ENCODE measurements around the gene SPDYA. TPM values are rescaled to one million over a fixed set of nuclear protein-coding genes. Genes with fewer than 3 reads are reported as not detected.

Gene SPDYA
- total RNA-seq (under 1 TPM; 0.16 to 0.46 (median 0.28) TPM), polyA plus RNA-seq (under 1 TPM; 0.07 to 0.15 TPM)
- long read RNA-seq, donor 1, partial matches to known transcripts: 0 of 6 reads
- long read RNA-seq, donor 1, other reads (novel, unspliced or antisense): 6 of 6 reads
- long read RNA-seq, donor 2, partial matches to known transcripts: 0 of 20 reads
- long read RNA-seq, donor 2, other reads (novel, unspliced or antisense): 20 of 20 reads
- long read RNA-seq, donor 3: 0 reads

- DNase-seq (peak; percentile 57 to 76), ATAC-seq (peak; percentile 90 to 96 (median 94))
- Histone ChIP-seq H3K27me3 (peaks cover 0 to 6% (median 0%) of the 10 kb centered on the region in 7 donors), H3K9me3 (no peaks in the 10 kb centered on the region), H3K4me3 (peak within 1 kb of the TSS; percentile 22 to 64 (median 58)), H3K27ac (no peak within 1 kb of the TSS), H3K4me1 (peaks cover 0 to 21% (median 12%) of the 10 kb centered on the region in 9 donors), H3K36me3 (peaks cover 0 to 18% (median 5%) of the 10 kb centered on the region in 9 donors)
- intact Hi-C loops (cut with DNase I): loop anchor here in 2 of 10 donors (10.0 kb wide), 2 partner anchors 216 to 246 kb away; no protein-coding TSS in a partner anchor
- peak in 3 of 9 donors; percentile 16 to 22 (median 19) for TF ChIP-seq CTCF (IDR thresholded peaks at IDR 0.05)
- 2 to 3% methylated on average over 87 to 97 of the region's 97 CpGs for WGBS, 2 donors
These were observed at the start of gene SPDYA for GRCh38 chr2:28810384-28811285. TSS of gene SPDYA (plus strand) at chr2:28810834. CDS start at chr2:28816015, 5,181 bp downstream.

- DNase-seq (no peak), ATAC-seq (no peak)
- Histone ChIP-seq H3K27ac (no peak overlapping the region), H3K4me3 (no peak overlapping the region), H3K36me3 (peaks cover 0 to 32% (median 0%) of the 10 kb centered on the region in 9 donors), H3K27me3 (no peaks in the 10 kb centered on the region), H3K9me3 (no peaks in the 10 kb centered on the region), H3K4me1 (peaks cover 2 to 93% (median 82%) of the 10 kb centered on the region in 9 donors)
- no peak for TF ChIP-seq CTCF (IDR thresholded peaks at IDR 0.05)
- 70 to 71% methylated on average over 3 of the region's 3 CpGs for WGBS, 2 donors
- intact Hi-C loops (cut with DNase I): no loop called here
These were observed 49.2 kb upstream of the SPDYA start for GRCh38 chr2:28761420-28761819.

DNA sequence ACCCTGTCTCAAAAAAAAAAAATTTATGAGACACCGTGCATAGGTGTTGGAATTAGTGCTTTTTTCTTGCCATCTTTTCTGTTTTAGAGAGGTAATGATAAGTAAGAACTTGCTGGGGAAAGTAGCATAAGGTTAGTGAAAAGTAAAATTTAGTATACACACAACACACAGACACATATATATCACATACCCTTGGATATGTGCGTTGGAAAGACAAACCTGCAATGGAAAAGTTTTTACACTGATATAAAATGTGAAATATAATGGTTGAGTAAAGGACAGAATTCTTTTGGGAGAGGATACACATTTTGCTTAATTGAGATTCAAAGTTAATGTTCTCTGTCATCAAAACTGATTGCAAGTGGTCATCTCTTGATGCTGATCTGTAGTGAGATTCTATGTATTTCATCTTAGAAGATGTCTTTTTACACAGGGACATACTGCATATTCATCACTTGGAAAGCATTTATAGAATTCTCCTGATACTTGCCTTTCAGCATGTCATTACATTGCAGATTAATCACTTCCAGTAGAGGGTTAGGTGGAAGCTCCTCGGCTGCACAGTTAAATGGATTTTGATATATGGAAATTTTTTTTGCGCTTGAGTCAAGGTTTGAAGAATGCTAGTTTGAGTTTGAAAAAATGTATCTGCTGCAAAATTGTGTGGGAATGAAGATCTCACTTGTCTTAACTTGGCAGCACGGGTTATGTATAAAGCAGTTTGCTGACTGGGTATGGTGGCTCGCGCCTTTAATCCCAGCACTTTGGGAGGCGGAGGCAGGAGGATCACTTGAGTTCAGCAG, 45.5 kb upstream of the SPDYA start:
- DNase-seq (no peak), ATAC-seq (peak in 1 of 8 donors; percentile 8)
- H3K27ac ChIP-seq: no peak overlapping the region
- 70 to 72% methylated on average over 8 of the region's 8 CpGs for WGBS, 2 donors
- intact Hi-C loops (cut with DNase I): no loop called here
- no peaks in the 10 kb centered on the region for H3K9me3 ChIP-seq
- H3K4me1 ChIP-seq: peaks cover 10 to 95% (median 85%) of the 10 kb centered on the region in 9 donors
- no peaks in the 10 kb centered on the region for H3K27me3 ChIP-seq
- peaks cover 0 to 19% (median 0%) of the 10 kb centered on the region in 9 donors for H3K36me3 ChIP-seq
- H3K4me3 ChIP-seq: no peak overlapping the region
- TF ChIP-seq CTCF (IDR thresholded peaks at IDR 0.05): no peak

DNA sequence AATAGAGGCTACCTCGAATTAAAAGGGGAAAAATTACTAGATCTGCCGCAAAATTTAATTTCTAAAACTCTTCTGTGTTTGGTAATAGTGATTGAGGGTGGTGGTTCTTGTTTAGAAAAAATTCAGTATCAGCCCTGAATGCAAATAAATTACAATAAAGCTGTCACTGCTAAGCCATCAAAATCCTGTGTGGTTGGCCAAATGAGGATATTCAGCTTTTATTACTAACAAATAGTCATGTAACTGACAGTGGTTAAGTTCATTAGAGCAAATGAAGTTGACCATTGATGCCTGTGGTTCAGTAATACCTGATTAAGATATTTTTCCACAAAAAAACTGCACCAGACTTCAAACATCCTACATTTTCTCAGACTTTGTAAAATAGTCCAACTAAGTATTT, 44.6 kb upstream of the SPDYA start:
- no peaks in the 10 kb centered on the region for H3K27me3 ChIP-seq
- H3K4me3 ChIP-seq: no peak overlapping the region
- peaks cover 0 to 10% (median 0%) of the 10 kb centered on the region in 9 donors for H3K36me3 ChIP-seq
- no peak overlapping the region for H3K27ac ChIP-seq
- H3K4me1 ChIP-seq: peaks cover 10 to 97% (median 92%) of the 10 kb centered on the region in 9 donors
- H3K9me3 ChIP-seq: no peaks in the 10 kb centered on the region
- DNase-seq (no peak), ATAC-seq (no peak)
- intact Hi-C loops (cut with DNase I): no loop called here
- TF ChIP-seq CTCF (IDR thresholded peaks at IDR 0.05): no peak
- 92 to 95% methylated on average over 2 of the region's 2 CpGs for WGBS, 2 donors

Data from heart right ventricle (tissue), 16 donors.